ENCODE data around the gene TCF21. TPM values are rescaled to one million over a fixed set of nuclear protein-coding genes. Genes with fewer than 3 reads are reported as not detected.

TCF21 gene
- total RNA-seq, 1 donor from 2014 or later, result not detected

DNA sequence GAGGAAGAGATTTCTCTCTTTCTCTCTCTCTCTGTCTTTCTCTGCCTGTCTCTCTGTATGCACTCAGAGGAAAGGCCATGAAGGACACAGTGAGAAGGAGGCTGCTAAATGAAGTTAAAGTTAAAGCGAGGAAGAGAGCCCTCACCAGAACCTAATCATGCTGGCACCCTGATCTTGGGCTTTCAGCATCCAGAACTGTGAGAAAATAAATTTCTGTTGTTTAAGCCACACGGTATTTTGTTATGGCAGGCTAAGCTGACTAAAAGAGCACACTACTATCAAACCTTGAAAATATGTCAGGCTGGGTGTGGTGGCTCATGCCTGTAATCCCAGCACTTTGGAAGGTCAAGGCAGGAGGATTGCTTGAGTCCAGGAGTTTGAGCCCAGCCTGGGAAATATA is 8.0 kb upstream of the TCF21 start:
- no peak for TF ChIP-seq CTCF (conservative IDR thresholded peaks at IDR 0.05)
- Mint-ChIP-seq H3K36me3 (ENCODE audit: low read depth) (no peaks in the 10 kb centered on the region), H3K27ac (ENCODE audit: unreplicated experiment) (no peak overlapping the region), H3K27me3 (ENCODE audit: low read depth) (peaks cover 61% of the 10 kb centered on the region), H3K9me3 (no peaks in the 10 kb centered on the region), H3K4me1 (no peaks in the 10 kb centered on the region), H3K4me3 (no peak overlapping the region)
- no peak for DNase-seq (ENCODE audit: low read depth, low spot score)

DNA sequence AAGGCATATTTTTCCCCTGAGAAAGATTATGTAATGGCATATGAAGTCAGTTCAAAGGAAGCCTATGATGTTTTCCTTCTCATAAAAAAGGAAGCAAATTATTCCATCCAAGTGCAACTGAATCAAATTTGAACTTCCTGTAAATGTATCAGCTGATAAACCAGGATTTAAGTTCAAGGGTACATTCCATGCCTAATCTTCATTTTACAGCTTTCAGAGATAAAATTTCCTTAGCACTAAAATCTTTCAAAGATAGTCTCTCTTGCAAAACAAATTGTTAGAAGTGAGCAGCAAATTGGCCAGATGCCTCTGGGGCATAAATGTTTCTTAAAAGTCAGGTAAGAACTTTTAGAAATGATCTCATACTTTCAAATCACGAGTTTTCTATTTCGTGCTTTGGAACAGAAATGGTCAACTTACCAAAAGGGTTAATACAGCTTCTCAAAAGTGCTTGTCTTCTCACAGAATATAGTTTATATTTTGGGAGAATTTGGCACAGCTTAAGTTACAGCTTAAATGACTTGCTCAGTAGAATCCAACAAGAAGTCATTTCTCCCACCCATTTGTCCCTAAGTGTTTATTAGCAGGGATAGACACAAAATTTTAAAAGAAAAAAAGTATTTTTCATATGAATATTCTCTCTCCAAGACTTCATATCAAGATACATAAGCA is 2.7 kb upstream of the TCF21 start:
- no peak overlapping the region for H3K27ac Mint-ChIP-seq (ENCODE audit: unreplicated experiment)
- H3K36me3 Mint-ChIP-seq (ENCODE audit: low read depth), result no peaks in the 10 kb centered on the region
- no peak overlapping the region for H3K4me3 Mint-ChIP-seq
- H3K4me1 Mint-ChIP-seq, result peaks cover 5% of the 10 kb centered on the region
- TF ChIP-seq CTCF (conservative IDR thresholded peaks at IDR 0.05), result no peak
- DNase-seq (ENCODE audit: low read depth, low spot score), result no peak
- no peaks in the 10 kb centered on the region for H3K9me3 Mint-ChIP-seq
- peaks cover 93% of the 10 kb centered on the region for H3K27me3 Mint-ChIP-seq (ENCODE audit: low read depth)

DNA sequence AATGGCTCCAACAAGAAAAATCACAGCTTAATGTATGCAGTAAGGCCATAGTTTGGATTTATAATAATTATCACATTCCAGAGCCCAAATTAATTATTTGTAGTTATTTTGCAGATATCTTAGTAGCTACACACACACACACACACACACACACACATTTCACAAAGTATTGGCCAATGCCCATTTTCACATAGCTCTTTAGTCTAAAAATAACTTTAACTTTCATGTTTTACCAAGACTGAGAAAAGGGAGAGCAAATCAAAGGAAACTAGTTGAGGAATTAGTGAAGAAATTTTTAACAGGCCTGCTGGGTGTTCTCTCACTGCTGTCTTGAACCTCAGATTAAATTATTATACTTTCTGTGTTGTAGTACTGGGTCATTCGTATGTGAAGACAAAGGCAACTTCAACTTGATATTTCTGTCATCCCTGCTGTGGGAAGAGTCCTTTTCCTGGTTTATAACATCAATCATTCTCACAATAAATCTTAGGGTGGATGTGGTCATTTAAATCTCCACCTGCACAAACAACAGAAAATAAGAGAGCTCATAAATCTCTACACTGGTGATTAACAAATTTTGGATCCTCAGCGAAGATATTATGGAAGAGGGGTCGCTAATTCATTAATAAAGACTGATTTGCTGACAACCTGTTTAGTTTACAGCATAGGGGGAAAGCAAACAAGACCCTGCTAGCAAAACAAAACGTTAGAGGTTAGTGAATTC is 1.6 kb upstream of the TCF21 start:
- no peak for TF ChIP-seq CTCF (conservative IDR thresholded peaks at IDR 0.05)
- H3K27me3 Mint-ChIP-seq (ENCODE audit: low read depth), result peaks cover 96% of the 10 kb centered on the region
- H3K27ac Mint-ChIP-seq (ENCODE audit: unreplicated experiment), result no peak overlapping the region
- H3K9me3 Mint-ChIP-seq, result no peaks in the 10 kb centered on the region
- H3K4me3 Mint-ChIP-seq, result no peak overlapping the region
- peaks cover 9% of the 10 kb centered on the region for H3K4me1 Mint-ChIP-seq
- no peak for DNase-seq (ENCODE audit: low read depth, low spot score)
- H3K36me3 Mint-ChIP-seq (ENCODE audit: low read depth), result no peaks in the 10 kb centered on the region

- peaks cover 98% of the 10 kb centered on the region for H3K27me3 Mint-ChIP-seq (ENCODE audit: low read depth)
- H3K36me3 Mint-ChIP-seq (ENCODE audit: low read depth), result no peaks in the 10 kb centered on the region
- no peak for DNase-seq (ENCODE audit: low read depth, low spot score)
- no peaks in the 10 kb centered on the region for H3K9me3 Mint-ChIP-seq
- TF ChIP-seq CTCF (conservative IDR thresholded peaks at IDR 0.05), result no peak
- H3K4me1 Mint-ChIP-seq, result peaks cover 9% of the 10 kb centered on the region
- no peak overlapping the region for H3K4me3 Mint-ChIP-seq
- H3K27ac Mint-ChIP-seq (ENCODE audit: unreplicated experiment), result no peak overlapping the region
Measured at GRCh38 chr6:133887880-133888230, 1.1 kb upstream of the TCF21 start.

- peaks cover 3% of the 10 kb centered on the region for H3K36me3 Mint-ChIP-seq (ENCODE audit: low read depth)
- peak; percentile 11 for DNase-seq (ENCODE audit: low read depth, low spot score)
- peaks cover 100% of the 10 kb centered on the region for H3K27me3 Mint-ChIP-seq (ENCODE audit: low read depth)
- no peak overlapping the region for H3K27ac Mint-ChIP-seq (ENCODE audit: unreplicated experiment)
- H3K9me3 Mint-ChIP-seq, result no peaks in the 10 kb centered on the region
- TF ChIP-seq CTCF (conservative IDR thresholded peaks at IDR 0.05), result no peak
- peaks cover 9% of the 10 kb centered on the region for H3K4me1 Mint-ChIP-seq
- H3K4me3 Mint-ChIP-seq, result peak overlapping the region; percentile 60
Measured at GRCh38 chr6:133889557-133890403, 867 bp downstream of the TCF21 start.

Data from neural crest cell (in vitro differentiated cells).